D341Med (cell line): ENCODE results near the gene NCBP2L.

Source experiments
- DNase-seq: peaks from one replicate; pipeline ENCODE4 v3.0.0; 2012; ENCODE audit warnings: low spot score

NCBP2L gene

DNA sequence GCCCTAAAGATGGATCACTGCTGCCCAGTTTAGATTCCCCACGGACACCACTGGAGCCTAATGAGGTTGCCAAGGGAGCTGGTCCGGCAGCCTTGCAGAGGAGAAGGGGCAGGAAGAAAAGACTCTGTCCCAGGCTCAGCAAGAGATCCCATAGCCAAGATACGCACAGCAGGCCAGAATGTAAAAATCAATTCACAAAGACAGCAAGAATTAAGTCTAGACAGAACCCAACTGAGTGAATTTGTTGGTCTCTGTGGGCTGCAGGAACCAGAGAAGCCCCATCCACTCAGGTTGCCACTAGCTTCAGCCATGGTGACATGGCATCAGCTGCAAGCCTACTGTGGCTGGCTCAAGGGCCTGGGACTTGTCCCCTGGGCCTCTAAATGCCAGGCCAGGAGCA lies 24.8 kb upstream of the NCBP2L start:
- no peak for DNase-seq

DNA sequence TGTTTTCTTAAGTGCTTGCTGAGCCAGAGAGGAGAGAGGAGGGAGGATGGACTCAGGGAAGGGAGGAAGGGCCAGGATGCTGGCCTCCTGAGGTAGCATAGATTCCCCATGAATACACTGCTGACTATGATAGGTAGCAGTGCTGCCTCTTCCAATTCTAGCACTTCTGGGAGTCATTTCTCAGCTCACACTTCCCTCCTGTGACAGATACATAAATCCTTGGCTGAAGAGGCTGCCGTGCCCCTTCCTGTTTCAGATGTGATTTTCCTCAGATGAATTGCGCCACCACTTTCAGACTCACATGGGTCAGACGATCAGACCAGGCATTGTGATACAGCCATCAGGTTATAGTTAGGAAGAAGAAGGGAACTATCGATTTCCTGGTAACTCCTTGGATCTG lies 24.3 kb upstream of the NCBP2L start:
- DNase-seq: no peak

DNA sequence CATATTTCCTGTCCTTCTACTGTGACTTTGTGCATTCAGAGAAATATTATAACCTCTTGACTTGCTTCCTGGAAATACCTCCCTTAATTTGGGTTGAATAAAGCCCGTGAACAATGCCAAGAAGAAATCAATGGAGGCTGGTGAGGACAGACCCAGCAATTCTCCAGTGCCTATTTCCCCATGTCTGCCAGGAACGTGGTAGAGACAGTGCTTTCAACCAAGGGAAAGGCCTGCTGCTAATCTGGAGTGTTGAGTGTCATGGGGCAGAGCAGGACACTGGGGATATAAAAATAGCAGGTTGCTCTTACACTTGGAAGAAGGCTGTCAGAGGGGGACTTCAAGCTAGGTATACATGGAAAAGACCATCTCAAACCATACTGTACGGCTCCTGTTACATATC lies 21.8 kb upstream of the NCBP2L start:
- no peak for DNase-seq

DNA sequence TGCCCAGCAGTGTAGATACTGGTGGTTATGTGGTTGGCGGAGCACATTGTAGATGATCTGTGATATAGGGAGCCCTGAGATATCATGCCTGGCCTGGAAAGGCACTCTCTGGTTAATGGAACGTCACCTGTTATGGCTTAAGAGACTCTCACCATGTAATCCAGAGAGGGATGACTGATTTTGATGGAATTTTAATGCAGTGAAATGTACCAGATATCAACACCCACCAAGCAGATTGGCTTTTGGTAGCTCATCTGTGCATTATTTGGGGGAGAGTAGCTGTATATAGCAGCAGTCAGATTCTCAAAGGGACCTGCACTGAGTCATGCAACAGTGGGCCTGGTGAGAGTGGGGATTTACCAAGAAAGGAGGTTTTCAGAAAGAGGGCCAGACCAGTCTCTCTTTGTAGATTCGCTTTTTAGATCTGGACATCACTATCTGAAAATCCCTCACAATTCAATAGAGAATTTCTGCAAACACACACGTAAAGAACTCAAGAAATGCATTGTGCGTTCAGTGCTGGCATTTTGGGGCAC lies 19.2 kb upstream of the NCBP2L start:
- no peak for DNase-seq

DNA sequence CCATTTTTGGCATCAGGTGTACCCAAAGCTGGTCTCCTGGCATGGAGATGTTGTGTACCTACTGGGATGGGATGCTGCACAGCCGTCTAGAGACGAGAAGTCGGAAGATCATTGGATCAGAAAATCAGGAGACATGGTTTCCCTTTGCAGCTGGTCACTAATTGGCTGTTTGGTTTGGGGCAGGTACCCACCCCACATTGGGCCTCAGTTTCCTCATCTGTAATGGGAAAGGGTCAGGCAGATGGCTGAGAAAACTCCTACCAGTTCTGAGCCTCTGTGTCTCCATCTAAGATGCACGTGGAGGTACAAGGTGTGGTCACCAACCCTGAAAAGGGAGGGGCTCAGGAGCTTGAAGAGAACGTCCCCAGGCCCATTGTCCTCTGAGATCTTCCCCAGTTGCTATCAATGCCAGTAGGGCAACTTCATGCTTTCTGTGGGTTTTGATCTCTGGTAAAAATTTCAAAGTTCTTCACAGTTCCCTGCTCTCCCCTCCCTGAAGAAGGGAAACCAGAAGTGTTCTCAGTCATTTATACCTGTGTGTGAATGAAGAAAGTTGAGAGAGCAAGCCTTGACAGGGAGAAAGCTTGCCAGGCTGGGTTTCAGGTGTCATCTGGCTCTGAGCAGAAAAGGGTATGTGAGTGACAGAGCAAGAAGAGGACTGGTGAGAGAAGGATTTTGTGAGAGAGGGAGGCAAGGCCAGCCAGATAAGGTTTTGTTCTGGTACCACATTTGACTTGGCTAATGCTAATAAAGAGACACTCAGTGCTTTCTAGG lies 17.0 kb upstream of the NCBP2L start:
- no peak for DNase-seq

GRCh38 chrX:107763647-107764046 lies 13.9 kb upstream of the NCBP2L start:
- no peak for DNase-seq

DNA sequence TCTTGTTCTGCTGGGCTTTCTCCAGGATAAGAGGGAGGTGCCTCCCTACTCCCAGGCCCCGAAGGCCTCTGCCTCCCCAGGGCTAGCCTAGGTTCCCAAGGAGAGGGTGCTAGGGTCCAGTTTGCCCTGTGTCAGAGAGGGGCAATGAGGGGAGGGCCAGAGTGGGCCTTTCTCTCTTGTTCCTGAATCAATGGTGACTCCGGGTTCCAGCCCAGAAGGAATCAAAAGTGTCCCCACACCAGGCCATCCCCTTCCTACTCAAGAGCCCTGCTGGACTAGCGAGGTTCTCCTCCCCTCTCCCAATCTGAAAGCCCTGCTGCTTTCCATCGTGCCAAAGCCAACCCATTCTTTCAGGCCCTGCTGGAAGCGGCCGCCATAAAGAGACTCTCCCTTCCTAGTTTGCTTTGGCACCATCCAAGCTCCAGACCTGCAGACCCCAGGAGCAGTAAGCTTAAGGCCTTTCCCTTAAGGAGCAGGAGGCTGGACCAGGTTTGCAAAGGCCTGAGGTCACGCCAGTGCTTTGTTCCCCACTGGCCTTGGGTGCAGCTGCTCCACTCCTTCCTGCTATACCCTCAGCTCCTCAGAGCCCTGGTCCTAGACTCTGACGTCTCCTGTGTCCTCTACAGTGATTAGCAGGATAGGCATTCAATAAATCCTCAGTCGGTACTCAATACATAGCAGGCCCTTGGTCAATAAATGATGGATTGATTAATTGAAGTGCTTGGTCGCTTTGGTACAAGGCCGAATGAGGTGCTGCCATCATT lies 12.5 kb upstream of the NCBP2L start:
- no peak for DNase-seq

- DNase-seq: no peak
These were observed 10.9 kb upstream of the NCBP2L start for GRCh38 chrX:107766470-107767150.

DNA sequence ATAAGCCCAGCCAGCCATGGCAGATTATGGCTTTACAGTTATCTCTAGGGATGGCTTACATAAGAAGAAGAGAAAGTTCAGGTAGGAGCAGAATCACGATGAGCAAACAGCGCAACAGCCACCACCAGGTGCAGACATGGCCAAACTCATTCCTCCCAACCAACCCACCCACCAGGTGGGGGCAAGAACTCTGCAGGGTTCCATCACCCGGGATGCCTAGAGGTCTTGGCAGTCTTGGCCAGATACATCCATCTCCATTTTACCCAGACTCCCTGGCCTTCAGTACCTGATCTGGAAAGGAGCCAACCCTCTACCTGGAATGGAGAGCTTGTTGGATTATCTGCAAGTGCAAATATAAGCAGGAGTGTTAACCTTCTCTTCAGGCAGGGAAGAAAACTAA lies 9.5 kb upstream of the NCBP2L start:
- no peak for DNase-seq

DNA sequence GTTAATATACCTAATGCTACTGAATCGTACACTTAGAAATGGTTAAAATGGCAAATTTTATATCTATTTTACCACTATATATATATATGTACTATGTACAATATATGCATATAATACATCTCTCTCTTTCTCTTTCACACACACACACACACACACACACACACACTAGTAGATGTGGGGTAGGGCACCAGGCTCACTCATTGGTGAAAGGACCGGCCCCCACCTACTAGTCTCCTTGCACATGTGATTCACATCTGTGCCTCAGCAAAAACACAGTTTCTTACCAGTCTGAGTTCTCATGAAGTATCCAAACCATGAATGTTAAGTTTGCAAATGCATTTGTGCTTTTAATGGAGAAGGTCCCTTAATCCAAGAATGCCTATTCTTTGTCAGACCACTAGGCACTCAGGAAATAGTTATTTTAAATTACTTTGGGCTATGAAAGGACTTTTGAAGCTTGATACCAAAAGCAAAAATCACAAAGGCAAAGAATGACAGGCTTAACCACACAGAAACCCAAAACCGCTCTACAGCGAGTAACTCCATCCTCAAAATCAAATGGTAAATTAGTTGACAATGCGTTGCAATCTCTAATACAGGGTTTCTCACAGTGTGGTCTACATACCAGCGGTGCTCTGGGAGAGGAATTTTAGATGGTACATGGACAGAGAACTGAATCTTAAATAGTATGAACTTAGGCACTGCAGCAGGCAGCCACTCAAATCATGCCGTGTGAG lies 7.8 kb upstream of the NCBP2L start:
- DNase-seq: no peak

DNA sequence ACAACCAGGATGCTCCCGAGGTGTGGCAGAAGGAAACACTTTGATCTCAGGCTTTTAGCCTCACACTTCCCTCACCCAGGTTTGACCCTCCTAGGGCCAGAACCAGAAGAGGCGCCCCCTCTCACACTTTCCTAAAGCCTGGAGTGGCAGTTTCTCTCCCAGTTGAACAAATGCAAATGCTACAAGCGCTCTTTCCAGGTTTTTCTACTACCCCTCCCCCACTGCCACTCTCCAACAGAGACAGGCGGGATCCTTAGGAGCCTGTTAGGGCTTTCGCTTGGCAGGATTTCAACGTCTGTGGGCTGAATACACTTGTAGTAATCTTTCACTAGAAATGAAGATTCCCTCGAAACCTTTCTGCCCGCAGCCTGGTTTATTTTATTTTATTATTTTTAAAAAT lies 4.3 kb upstream of the NCBP2L start:
- DNase-seq: no peak

DNA sequence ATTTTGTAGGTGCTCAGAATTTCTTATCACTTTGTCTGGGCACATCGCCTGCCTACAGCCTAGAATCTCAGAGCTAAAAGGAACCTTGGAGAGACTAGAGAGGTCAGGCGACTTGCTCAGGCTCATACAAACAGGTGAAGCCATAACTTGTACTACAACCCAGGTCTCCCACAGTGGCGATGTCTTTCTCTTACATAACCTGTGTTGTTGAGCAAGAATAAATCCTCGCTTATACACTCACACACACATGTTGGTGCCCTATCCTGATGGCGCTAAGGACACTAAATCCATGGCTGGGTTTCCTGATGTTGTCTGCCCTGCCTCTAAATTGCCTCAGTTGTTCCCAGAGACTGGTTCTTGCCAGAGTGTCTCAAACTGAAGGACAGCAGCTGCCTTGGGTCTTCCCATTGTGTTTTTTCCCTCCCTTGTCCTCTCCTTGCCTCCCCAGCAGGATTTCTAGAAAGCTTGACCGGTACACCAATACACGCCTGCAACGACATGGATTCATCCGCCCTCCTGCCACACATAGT lies 3.6 kb upstream of the NCBP2L start:
- no peak for DNase-seq

- DNase-seq: peak; percentile 20
These were observed 2.4 kb upstream of the NCBP2L start for GRCh38 chrX:107775000-107775733.

DNA sequence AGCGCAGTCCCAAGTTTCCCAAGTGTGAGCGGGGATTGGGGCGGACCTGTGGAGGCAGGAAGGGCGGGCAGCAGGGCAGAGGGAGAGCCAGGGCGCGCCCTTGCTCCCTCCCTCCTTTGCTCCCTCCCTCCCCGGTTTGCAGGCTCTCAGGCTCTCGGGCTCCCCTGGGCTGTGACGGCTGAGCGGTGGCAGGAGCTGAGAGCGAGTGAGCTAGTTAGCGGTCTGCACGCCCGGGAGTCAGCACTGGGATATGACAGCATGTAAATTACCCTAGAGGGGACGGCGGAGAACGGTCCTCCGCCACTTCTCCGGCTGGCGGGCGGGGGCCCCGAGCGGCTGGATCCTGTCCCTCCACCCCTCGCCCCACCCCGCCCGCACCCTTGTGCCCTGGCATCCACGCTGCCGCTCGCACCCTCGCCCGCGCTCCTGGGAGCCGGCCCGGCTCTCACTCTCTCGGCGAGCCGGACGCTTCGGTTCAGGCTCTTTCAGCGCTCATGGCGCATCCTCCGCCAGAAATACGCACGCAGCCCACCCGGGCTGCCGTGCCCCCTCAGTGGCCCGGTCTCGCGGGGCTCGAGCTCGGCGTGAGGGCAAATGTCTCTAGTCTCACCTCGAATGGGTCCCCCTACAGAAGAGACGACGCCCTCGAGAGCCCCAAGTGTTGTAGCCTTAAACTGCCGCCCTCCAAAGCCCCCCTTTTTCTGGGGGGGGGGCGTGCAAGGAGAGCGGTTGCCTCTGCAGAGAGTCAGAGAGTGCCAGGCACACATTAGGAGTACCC lies 1.6 kb upstream of the NCBP2L start, which contains the start of gene TSC22D3:
TSC22D3 (minus strand) TSS at position 54 of the 778 bp plus-strand sequence. CDS start 368 bp downstream, outside the sequence.
- DNase-seq: peak; percentile 62

DNA sequence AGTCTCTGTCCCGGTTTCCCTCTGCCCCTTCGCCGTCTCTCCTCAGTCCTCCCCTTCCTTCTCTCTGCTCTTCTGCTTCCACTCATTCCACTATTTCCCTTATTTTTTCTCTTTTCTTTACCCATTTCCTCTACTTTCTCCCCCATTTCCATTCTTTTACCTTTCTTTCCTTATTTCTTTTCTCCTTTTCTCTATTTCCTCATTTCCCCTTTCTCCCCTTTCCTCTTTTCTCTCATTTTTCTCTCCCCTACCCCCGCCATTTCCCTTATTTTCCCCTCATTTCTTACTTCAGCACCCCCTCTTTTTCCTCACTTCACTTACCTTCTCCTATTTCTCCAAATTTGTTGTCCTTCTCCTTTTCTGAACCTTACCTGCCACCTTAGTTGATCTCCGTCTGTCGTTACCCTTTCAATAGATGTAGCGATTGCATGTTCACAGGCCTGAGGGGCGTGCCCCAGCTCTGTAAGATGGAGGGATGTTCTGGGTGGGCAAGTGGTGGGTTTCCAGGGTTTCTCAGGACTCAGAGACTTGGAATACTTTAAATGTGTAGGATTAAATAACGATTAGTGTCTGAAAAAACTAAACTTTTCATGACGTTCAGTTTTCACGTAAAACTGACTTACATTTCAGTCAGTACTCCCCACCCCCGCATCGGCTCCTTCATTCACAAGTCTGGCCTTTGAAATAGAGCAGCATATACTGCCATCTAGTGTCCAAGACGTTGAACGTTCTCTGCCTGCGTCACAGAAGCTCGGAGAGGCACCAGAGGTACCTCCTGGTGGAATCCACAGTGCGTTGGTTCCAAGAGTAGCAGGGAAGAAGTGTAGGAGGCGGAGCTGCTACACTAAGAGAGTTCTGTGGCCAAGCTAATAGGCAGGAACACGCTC lies 641 bp upstream of the NCBP2L start:
- peak; percentile 68 for DNase-seq

GRCh38 chrX:107780525-107780924 lies 3.0 kb downstream of the NCBP2L start:
- no peak for DNase-seq

GRCh38 chrX:107787827-107788226 lies 10.3 kb downstream of the NCBP2L start:
- DNase-seq: no peak

GRCh38 chrX:107804427-107804826 lies 26.9 kb downstream of the NCBP2L start:
- no peak for DNase-seq

GRCh38 chrX:107805179-107805578 lies 27.6 kb downstream of the NCBP2L start:
- DNase-seq: no peak
